ENCODE results near the gene CENPQ.

- no peak for TF ChIP-seq CTCF (IDR thresholded peaks at IDR 0.05)
- peak; percentile 61 to 73 for TF ChIP-seq POLR2A (IDR thresholded peaks at IDR 0.05)
Measured at GRCh38 chr6:49462927-49463611, at the start of gene CENPQ, which contains the start of gene MMUT.

Measured in adrenal gland (tissue), 5 donors.